HG02884 (cell line): ENCODE data around the gene MSRB2.
A peak's percentile ranks its signal among the peaks of the same experiment; 100 is the strongest.

ENCODE experiments used
- ATAC-seq: cut with Tn5 transposase; IDR thresholded peaks from one replicate; pipeline ENCODE4 v1.9.1; 2021; ENCODE audit warnings: mild to moderate bottlenecking, moderate library complexity; ENCODE audit not compliant: unreplicated experiment

MSRB2 gene

GRCh38 chr10:23110722-23111516 is 15.5 kb downstream of the MSRB2 start:
- no peak for ATAC-seq

DNA sequence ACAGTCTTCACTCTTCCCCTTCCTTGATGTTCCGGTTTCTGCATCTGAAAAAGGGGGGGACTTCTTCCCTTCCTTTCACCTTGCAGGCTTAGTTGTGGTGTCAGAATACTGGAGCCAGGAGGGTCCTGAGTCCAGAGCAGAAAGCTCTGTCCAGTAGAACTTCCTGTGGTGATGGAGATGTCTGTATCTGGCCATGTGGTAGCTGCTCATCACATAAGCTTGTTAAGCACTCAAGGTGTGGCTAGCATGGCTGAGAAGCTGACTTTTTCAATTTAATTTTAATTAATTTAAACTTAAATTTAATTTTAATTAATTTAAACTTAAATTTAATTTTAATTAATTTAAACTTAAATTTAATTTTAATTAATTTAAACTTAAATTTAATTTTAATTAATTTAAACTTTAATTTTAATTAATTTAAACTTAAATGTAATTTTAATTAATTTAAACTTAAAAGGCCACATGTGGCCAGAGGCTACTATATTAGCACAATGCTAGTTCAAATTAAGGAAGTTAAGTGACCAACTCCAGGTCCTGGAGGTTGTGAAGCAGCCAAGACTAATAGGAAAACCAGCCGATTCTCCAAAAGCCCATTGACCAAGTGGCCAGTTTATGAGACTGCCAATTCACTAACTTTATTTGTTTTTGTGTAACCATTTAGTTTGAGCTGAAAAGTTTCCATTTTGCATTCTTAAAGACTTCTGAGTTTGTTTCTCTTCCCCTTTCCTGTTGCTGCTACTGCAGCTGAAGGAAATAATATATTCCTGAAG is 16.3 kb downstream of the MSRB2 start:
- no peak for ATAC-seq

GRCh38 chr10:23114228-23114850 is 19.0 kb downstream of the MSRB2 start:
- ATAC-seq = no peak

GRCh38 chr10:23116486-23117205 is 21.3 kb downstream of the MSRB2 start:
- no peak for ATAC-seq

GRCh38 chr10:23120001-23120934 is 24.9 kb downstream of the MSRB2 start:
- no peak for ATAC-seq

DNA sequence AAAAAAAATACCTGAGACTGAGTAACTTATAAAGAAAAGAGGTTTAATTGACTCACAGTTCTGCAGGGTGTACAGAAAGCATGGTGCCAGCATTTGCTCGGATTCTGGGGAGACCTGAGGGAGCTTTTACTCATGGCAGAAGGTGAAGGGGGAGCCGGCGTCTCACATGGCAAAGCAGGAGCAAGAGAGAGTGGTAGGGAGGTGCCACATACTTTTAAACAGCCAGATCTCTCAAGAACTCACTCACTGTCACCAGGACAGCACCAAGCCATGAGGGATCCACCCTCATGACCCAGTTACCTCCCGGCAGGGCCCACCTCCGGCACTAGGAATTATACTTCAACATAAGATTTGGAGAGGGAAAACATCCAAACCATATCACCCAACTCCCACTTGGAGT is 25.8 kb downstream of the MSRB2 start:
- no peak for ATAC-seq

GRCh38 chr10:23136462-23136861 is 41.1 kb downstream of the MSRB2 start:
- ATAC-seq = no peak

GRCh38 chr10:23139677-23140076 is 44.3 kb downstream of the MSRB2 start:
- no peak for ATAC-seq

GRCh38 chr10:23141995-23142394 is 46.6 kb downstream of the MSRB2 start:
- ATAC-seq = no peak

- ATAC-seq = no peak
Observed at GRCh38 chr10:23146258-23146657, 50.9 kb downstream of the MSRB2 start.

GRCh38 chr10:23147035-23147434 is 51.7 kb downstream of the MSRB2 start:
- ATAC-seq = no peak

DNA sequence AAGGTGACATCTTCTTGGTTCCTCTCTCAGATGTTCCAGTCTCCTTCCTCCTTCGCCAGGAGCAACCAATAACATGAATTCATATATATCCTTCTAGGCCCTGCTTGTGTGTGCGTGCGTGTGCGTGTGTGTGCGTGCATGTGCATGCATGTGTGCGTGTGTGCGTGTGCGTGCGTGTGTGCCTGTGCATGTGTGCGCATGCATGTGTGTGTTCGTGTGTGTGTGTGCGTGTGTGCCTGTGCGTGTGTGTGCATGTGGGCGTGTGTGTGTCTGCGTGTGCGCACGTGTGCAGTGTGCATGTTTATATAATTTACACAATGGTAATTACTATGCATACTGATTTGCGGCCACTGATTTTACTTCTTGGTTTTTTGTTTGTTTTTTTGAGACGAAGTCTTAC is 52.8 kb downstream of the MSRB2 start:
- no peak for ATAC-seq

- no peak for ATAC-seq
Observed at GRCh38 chr10:23150091-23150490, 54.7 kb downstream of the MSRB2 start.

DNA sequence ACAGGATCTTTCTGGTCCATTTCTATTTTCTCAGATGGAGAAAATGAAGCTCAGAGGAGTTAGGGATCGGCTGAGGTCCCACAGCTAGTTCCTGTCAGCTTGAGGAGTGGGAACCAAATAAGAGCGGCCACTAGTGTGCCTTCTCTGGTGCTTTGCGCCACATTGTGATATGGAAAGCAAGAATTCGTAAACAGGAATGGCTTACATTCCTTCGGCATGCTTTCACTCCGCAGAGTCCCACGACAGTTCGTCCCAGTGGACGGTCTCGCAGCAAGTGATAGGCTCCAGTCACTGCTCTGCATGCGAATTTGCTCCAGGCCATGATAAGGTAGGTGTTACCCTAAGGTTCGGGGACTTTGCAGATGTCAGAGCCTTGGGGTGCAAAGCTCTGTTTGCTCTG is 55.2 kb downstream of the MSRB2 start:
- no peak for ATAC-seq

GRCh38 chr10:23151071-23151470 is 55.7 kb downstream of the MSRB2 start:
- ATAC-seq = no peak

DNA sequence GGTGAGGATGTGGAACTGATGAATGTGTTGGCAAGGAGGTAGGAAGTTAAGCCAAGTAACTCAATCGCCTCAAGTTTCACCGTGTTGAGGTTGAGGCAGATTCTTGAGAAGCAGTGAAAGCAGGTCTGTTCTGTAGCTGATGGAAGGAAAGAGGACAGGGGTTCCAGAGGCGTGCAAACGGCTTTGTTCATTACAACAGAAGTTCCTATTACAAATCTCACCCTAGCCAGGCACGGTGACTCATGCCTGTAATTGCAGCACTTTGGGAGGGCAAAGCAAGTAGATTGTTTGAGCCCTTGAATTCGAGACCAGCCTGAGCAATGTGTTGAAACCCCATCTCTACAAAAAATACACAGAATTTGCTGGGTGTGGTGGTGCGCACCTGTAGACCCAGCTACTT is 59.8 kb downstream of the MSRB2 start:
- no peak for ATAC-seq

- ATAC-seq = no peak
Observed at GRCh38 chr10:23156447-23157150, 61.2 kb downstream of the MSRB2 start.

- peak; percentile 37 for ATAC-seq
Observed at GRCh38 chr10:23157239-23157681, 61.9 kb downstream of the MSRB2 start.

GRCh38 chr10:23157691-23158369 is 62.5 kb downstream of the MSRB2 start:
- ATAC-seq = peak; percentile 74
